CD4-positive, CD25-positive, alpha-beta regulatory T cell (primary cell): Measurements from ENCODE around the gene GPX2. TPM values are rescaled to one million over a fixed set of nuclear protein-coding genes. Genes with fewer than 3 reads are reported as not detected.

Source experiments
- ATAC-seq, 2 donors: fragments of 150-1000 bp; cut with Tn5 transposase; one replicate each; pipeline ENCODE4 v1.10.0; 2021; ENCODE audit warnings: low read depth in 2 of 2, moderate number of reproducible peaks in 2 of 2, moderate library complexity in 1 of 2
- DNase-seq, 3 donors: peaks; one replicate each; pipeline versions ENCODE4 v3.0.0 to v3.0.0-alpha.2; 2012 to 2022; ENCODE audit warnings: mixed read lengths in 1 of 3
- H3K27ac ChIP-seq: one replicate; pipeline ENCODE4 v1.7.0; 2013; ENCODE audit warnings: mild to moderate bottlenecking, low read length; ENCODE audit not compliant: insufficient read depth, poor library complexity, severe bottlenecking
- H3K27me3 ChIP-seq: one replicate; pipeline ENCODE4 v1.7.0; 2013; ENCODE audit warnings: low read length; ENCODE audit not compliant: control insufficient read depth, insufficient read depth
- H3K36me3 ChIP-seq: one replicate; pipeline ENCODE4 v1.7.0; 2013; ENCODE audit warnings: mild to moderate bottlenecking, low read length, moderate library complexity; ENCODE audit not compliant: control insufficient read depth, insufficient read depth
- H3K4me1 ChIP-seq: 2 replicates; pipeline ENCODE4 v1.7.0; 2013; ENCODE audit warnings: mild to moderate bottlenecking, low read length; ENCODE audit not compliant: insufficient read depth, control insufficient read depth, poor library complexity, severe bottlenecking
- H3K4me3 ChIP-seq: one replicate; pipeline ENCODE4 v1.7.0; 2013; ENCODE audit warnings: low read depth, mild to moderate bottlenecking, low read length, moderate library complexity
- H3K9me3 ChIP-seq, 2 experiments: 1 replicate in 1 of 2; 2 replicates in 1 of 2; pipeline ENCODE4 v1.7.0; 2013; ENCODE audit warnings: low read length in 2 of 2, mild to moderate bottlenecking in 1 of 2, moderate library complexity in 1 of 2; ENCODE audit not compliant: control insufficient read depth in 2 of 2
- H3K27ac Mint-ChIP-seq, 3 donors: one replicate each; pipeline ENCODE4 v1.8.0; 2020 to 2022; ENCODE audit warnings: mild to moderate bottlenecking in 3 of 3, mixed read lengths in 3 of 3, moderate library complexity in 2 of 3
- H3K27me3 Mint-ChIP-seq: one replicate; pipeline ENCODE4 v1.8.0; 2022; ENCODE audit warnings: mild to moderate bottlenecking, mixed read lengths
- H3K36me3 Mint-ChIP-seq: one replicate; pipeline ENCODE4 v1.8.0; 2020; ENCODE audit warnings: mixed read lengths
- H3K4me1 Mint-ChIP-seq, 4 donors: one replicate each; pipeline ENCODE4 v1.8.0; 2020 to 2022; ENCODE audit warnings: mixed read lengths in 4 of 4, mild to moderate bottlenecking in 1 of 4
- H3K4me3 Mint-ChIP-seq, 4 donors: one replicate each; pipeline ENCODE4 v1.8.0; 2020 to 2022; ENCODE audit warnings: mild to moderate bottlenecking in 4 of 4, mixed read lengths in 4 of 4, moderate library complexity in 3 of 4
- H3K9me3 Mint-ChIP-seq, 7 donors: one replicate each; pipeline ENCODE4 v1.8.0; 2020 to 2022; ENCODE audit warnings: mixed read lengths in 7 of 7, mild to moderate bottlenecking in 3 of 7, moderate library complexity in 2 of 7
- polyA plus RNA-seq, 4 donors: library from polyadenylated mRNA; unstranded; fragments of 300-500 nt; fragmentation: Illumina TruSeq; gene quantifications; one replicate each; pipeline ENCODE4 v1.2.3, GENCODE V29; 2021
- total RNA-seq: library from RNA; stranded (reverse); gene quantifications from one replicate; pipeline ENCODE4 v1.2.3, GENCODE V29; 2022

GPX2 gene
- total and polyA plus RNA-seq, 5 donors from 2014 or later: 0.54 to 0.94 TPM; not detected in 3

DNA sequence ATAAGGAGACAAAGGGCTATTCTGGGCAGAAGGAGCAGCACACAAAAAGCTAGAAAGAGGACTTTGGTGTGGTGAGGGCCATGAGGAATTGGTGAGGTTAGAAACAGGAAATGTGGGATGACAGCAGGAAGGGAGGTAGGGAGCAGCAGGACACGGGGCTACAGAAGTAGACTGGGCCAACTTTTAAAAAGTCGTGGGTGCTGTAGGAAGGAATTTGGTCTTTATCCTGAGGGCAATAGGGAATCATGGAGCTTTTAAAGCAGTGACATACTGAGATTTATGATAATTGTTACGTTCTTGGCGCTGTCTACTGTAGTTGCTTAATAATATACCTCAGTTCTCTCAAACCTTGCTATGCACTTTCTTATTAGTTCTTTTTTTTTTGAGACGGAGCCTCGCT is 36.5 kb downstream of the GPX2 start:
- ATAC-seq (no peak), DNase-seq (no peak)
- Histone ChIP-seq H3K36me3 (no peaks in the 10 kb centered on the region), H3K27me3 (peaks cover 6% of the 10 kb centered on the region), H3K9me3 (no peaks in the 10 kb centered on the region), H3K4me3 (no peak overlapping the region), H3K4me1 (no peaks in the 10 kb centered on the region), H3K27ac (no peak overlapping the region)
- peaks cover 47% of the 10 kb centered on the region for H3K27me3 Mint-ChIP-seq
- no peaks in the 10 kb centered on the region for H3K36me3 Mint-ChIP-seq
- H3K4me1 Mint-ChIP-seq: no peaks in the 10 kb centered on the region
- H3K4me3 Mint-ChIP-seq: no peak overlapping the region
- H3K9me3 Mint-ChIP-seq: peaks cover 0 to 2% (median 0%) of the 10 kb centered on the region in 7 donors
- H3K27ac Mint-ChIP-seq: peak overlapping the region in 1 of 3 donors; percentile 72

DNA sequence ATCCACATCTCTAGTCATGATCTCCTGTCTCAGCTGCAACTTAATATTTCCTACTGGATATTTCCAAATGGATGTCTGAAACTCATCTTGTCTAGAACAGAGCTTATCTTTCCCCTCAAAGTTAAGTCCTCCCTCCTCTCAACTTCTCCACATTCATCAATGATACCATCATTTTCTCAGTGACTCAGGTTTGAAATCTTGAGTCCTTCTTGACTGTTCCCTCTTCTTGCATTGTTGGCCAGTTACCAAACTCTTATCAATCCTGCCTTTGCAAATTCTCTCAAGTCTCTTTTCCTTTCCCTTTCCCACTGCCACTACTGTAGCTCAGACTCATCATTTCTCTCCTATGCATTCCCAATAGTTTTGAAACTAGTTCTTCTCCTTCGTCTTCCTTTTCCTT is 42.6 kb downstream of the GPX2 start:
- Histone ChIP-seq H3K4me3 (no peak overlapping the region), H3K4me1 (no peaks in the 10 kb centered on the region), H3K27me3 (peaks cover 12% of the 10 kb centered on the region), H3K9me3 (no peaks in the 10 kb centered on the region), H3K27ac (no peak overlapping the region), H3K36me3 (no peaks in the 10 kb centered on the region)
- ATAC-seq (no peak), DNase-seq (no peak)
- no peaks in the 10 kb centered on the region for H3K9me3 Mint-ChIP-seq
- H3K4me1 Mint-ChIP-seq: no peaks in the 10 kb centered on the region
- no peak overlapping the region for H3K27ac Mint-ChIP-seq
- H3K36me3 Mint-ChIP-seq: no peaks in the 10 kb centered on the region
- no peak overlapping the region for H3K4me3 Mint-ChIP-seq
- H3K27me3 Mint-ChIP-seq: peaks cover 36% of the 10 kb centered on the region

DNA sequence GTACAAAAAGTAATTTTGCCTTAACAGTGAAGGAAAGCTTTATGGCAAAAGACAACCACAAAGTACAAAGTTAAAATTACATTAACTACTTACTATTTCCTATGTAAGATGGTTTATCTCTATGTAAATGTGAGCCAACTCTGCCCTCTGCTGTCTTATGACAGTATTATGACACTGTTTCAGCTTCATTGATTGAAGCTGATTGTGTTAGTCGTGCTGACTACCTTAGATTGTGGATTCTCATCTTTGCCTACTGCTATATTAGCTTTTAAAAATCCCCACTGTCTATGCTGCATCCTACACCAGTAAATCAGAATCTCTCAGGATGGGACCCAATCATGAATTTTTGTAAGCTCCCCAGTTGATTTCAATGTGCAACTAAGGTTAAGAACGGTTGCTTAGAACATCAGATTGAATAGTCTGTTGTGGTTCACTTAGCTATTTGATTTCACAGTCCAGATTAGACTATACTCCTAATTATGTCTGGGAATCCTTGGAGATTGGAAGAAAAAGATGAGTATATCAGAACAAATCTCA is 50.6 kb downstream of the GPX2 start:
- Histone ChIP-seq H3K4me1 (no peaks in the 10 kb centered on the region), H3K4me3 (no peak overlapping the region), H3K9me3 (no peaks in the 10 kb centered on the region), H3K36me3 (no peaks in the 10 kb centered on the region), H3K27ac (no peak overlapping the region), H3K27me3 (peaks cover 11% of the 10 kb centered on the region)
- Mint-ChIP-seq H3K27me3 (peaks cover 21% of the 10 kb centered on the region), H3K4me1 (peaks cover 0 to 6% (median 3%) of the 10 kb centered on the region in 4 donors), H3K4me3 (no peak overlapping the region), H3K27ac (no peak overlapping the region), H3K9me3 (no peaks in the 10 kb centered on the region), H3K36me3 (no peaks in the 10 kb centered on the region)
- DNase-seq: peak; percentile 30 to 78 (median 59)
- ATAC-seq: peak; percentile 79 to 87

DNA sequence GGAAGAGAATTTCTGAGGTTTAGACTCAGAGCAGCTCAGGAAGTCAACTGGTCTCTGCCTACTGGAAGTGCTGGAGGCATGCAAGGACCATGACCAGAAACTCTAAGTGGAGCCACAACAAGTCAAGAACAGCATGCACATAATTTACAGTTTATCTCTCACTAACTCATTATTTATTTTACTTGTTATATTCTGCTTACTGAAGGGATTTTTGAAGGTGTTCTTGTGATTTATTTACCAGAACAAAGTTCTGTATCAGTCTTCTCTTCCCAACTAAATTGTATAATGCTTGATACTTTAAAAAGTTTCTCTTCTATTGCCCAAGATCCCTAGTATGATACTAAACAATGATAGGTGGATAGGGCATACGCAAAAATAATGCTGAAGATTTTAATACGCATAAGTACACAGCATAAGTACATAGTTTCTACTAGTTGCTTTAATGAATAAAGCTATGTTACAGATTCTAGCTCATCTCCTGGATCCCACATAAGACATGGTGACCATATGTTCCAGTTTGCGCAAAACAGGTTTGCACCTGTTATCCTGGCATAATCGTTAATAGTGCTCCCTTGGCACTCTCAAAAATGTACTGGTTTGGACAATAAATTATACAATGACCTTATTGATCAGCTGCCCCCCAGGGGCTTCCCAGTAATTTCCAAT is 51.2 kb downstream of the GPX2 start:
- no peaks in the 10 kb centered on the region for H3K9me3 ChIP-seq
- H3K36me3 Mint-ChIP-seq: no peaks in the 10 kb centered on the region
- peaks cover 11% of the 10 kb centered on the region for H3K27me3 ChIP-seq
- H3K4me3 ChIP-seq: no peak overlapping the region
- H3K4me1 ChIP-seq: no peaks in the 10 kb centered on the region
- no peak overlapping the region for H3K27ac Mint-ChIP-seq
- DNase-seq (no peak), ATAC-seq (no peak)
- peaks cover 0 to 6% (median 3%) of the 10 kb centered on the region in 4 donors for H3K4me1 Mint-ChIP-seq
- no peaks in the 10 kb centered on the region for H3K9me3 Mint-ChIP-seq
- no peak overlapping the region for H3K27ac ChIP-seq
- H3K27me3 Mint-ChIP-seq: peaks cover 19% of the 10 kb centered on the region
- H3K4me3 Mint-ChIP-seq: no peak overlapping the region
- H3K36me3 ChIP-seq: no peaks in the 10 kb centered on the region

DNA sequence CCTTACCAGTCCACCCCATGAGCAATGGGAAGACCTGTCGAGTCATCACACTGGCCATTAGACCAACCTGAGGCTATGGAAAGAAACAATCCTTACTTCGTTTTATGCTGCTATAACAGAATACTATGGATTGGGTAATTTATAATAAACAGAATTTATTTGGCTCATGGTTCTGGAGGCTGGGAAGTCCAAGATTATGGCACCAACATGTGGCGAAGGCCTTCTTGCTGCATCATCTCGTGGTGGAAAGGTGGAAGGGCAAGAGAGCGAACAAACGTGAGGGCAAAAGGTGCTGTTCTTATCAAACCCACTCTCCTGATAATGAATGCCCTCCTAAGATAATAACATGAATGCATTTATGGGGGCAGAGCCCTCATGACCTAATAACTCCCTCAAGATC is 53.2 kb downstream of the GPX2 start:
- Mint-ChIP-seq H3K27me3 (peaks cover 34% of the 10 kb centered on the region), H3K4me1 (peaks cover 0 to 6% (median 3%) of the 10 kb centered on the region in 4 donors), H3K9me3 (no peaks in the 10 kb centered on the region), H3K36me3 (no peaks in the 10 kb centered on the region), H3K4me3 (no peak overlapping the region), H3K27ac (no peak overlapping the region)
- Histone ChIP-seq H3K4me3 (no peak overlapping the region), H3K27me3 (peaks cover 25% of the 10 kb centered on the region), H3K27ac (no peak overlapping the region), H3K9me3 (no peaks in the 10 kb centered on the region), H3K4me1 (no peaks in the 10 kb centered on the region), H3K36me3 (no peaks in the 10 kb centered on the region)
- ATAC-seq (no peak), DNase-seq (no peak)

Other genes starting within 250 kb of the GPX2 start
- 31.9 TPM for gene PLEKHG3, start 238.3 kb downstream of the GPX2 start, total RNA-seq
- gene PLEKHG3, start 238.3 kb downstream of the GPX2 start, polyA plus RNA-seq: 10 to 100 TPM in 1 of 4 donors, 1 to 10 TPM in 3; 2.1 to 10.5 (median 4.5) TPM
- gene SPTB, start 62.8 kb downstream of the GPX2 start, total RNA-seq: 0.91 TPM
- under 1 TPM in 3 of 4 donors, not detected in 1; 0.11 to 0.24 (median 0.23) TPM for gene SPTB, start 62.8 kb downstream of the GPX2 start, polyA plus RNA-seq
- 95.3 TPM for gene CHURC1, start 28.3 kb downstream of the GPX2 start, total RNA-seq
- gene CHURC1, start 28.3 kb downstream of the GPX2 start, polyA plus RNA-seq: 100 to 1,000 TPM; 171 to 228 (median 188) TPM
- 6.5 TPM for gene RAB15, start 29.6 kb upstream of the GPX2 start, total RNA-seq
- 1 to 10 TPM; 3.0 to 4.7 (median 3.2) TPM for gene RAB15, start 29.6 kb upstream of the GPX2 start, polyA plus RNA-seq
- 15.5 TPM for gene FNTB, start 44.1 kb upstream of the GPX2 start, total RNA-seq
- 1 to 10 TPM; 6.3 to 9.8 (median 7.7) TPM for gene FNTB, start 44.1 kb upstream of the GPX2 start, polyA plus RNA-seq
- 219 TPM for gene MAX, start 159.8 kb upstream of the GPX2 start, total RNA-seq
- gene MAX, start 159.8 kb upstream of the GPX2 start, polyA plus RNA-seq: 100 to 1,000 TPM; 170 to 212 (median 179) TPM